NCI-H2107 treated with DMSO at 0.1 percent for 48 hours (cell line): ENCODE results near the gene CCDC40.
A peak's percentile ranks its signal among the peaks of the same experiment; 100 is the strongest.
"Not testable (repeated sequence)": the region's sequence is repeated elsewhere in the genome, so short reads cannot be mapped to it uniquely, and the experiment has no call there.

Experiments
- DNase-seq: peaks from one replicate; lab custom pipeline; 2025; ENCODE audit not compliant: unreplicated experiment; lab: John Stamatoyannopoulos, UW

CCDC40 gene, protein sequence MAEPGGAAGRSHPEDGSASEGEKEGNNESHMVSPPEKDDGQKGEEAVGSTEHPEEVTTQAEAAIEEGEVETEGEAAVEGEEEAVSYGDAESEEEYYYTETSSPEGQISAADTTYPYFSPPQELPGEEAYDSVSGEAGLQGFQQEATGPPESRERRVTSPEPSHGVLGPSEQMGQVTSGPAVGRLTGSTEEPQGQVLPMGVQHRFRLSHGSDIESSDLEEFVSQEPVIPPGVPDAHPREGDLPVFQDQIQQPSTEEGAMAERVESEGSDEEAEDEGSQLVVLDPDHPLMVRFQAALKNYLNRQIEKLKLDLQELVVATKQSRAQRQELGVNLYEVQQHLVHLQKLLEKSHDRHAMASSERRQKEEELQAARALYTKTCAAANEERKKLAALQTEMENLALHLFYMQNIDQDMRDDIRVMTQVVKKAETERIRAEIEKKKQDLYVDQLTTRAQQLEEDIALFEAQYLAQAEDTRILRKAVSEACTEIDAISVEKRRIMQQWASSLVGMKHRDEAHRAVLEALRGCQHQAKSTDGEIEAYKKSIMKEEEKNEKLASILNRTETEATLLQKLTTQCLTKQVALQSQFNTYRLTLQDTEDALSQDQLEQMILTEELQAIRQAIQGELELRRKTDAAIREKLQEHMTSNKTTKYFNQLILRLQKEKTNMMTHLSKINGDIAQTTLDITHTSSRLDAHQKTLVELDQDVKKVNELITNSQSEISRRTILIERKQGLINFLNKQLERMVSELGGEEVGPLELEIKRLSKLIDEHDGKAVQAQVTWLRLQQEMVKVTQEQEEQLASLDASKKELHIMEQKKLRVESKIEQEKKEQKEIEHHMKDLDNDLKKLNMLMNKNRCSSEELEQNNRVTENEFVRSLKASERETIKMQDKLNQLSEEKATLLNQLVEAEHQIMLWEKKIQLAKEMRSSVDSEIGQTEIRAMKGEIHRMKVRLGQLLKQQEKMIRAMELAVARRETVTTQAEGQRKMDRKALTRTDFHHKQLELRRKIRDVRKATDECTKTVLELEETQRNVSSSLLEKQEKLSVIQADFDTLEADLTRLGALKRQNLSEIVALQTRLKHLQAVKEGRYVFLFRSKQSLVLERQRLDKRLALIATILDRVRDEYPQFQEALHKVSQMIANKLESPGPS

DNA sequence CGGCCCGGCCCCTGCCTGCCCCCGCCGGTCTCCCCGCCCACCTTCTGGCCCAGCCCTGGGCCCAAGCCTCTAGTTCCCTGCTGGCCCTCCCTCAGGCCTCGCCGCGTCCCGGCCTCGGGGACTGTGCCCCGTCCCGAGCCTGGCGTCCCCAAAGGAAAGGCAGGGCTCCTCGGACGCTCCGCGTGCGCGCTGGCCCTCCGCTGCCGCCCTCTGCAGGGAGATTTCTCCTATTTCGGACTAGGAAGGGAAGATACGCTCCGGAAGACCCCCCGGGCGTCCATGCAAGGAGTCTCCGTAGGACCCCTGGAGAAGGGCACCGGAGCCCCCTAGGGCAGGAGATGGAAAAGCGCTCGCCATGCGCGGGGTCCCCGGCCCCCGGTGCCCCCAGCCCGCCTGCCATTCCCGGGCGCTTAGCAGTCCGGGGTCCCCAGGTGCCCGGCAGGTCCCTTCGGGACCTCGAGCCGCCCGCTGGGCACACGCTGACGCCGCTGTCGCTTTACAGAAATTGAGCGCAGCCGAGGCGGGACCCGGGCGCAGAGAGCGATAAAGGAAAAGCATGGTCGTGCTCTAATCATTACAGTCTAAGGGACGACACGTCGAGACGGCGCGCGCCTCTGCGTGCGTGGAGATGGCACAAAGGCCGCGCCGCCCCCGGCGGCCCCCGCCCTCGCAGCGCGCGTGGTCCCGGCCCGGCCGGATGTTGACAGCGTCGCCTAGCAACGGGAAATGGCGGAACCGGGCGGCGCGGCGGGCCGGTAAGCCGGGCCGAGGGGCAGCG, at the start of gene CCDC40:
Gene CCDC40, plus strand, starts transcription at position 706 of the 778 bp plus-strand sequence. Its CDS starts 21 bp downstream, at position 727.
- peak; percentile 31 for DNase-seq

DNA sequence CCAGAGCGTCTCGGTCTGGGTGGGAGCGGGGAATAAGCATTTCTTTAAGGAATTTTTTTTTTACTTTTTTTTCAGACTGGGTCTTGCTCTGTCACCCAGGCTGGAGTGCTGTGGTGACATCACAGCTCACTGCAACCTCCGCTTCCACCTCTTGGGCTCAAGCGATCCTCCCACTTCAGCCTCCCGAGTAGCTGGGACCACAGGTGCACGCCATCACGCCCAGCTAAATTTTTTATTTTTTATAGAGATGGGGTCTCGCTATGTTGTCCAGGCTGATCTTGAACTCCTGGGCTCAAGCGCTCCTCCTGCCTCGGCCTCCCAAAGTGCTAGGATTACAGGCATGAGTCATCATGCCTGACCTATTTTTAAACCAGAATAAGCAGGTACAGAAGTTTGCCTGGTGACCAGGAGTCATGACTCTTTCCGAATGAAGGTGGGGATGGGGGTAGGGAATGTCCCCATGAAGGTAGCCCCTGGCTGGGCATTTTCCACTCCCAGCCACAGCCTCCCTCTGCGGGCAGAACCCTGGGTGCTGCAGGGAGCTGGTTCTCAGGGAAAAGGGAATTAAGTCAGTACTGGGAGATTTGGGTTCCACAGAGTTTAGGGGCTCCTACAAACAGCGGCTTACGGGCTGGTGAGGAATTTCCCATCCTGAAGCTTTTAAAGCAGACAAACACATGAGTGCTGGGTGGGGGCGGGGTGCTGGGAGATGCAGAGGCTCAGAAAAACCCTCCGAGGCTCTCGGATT, 49.1 kb upstream of the CCDC40 start:
- DNase-seq = no peak

DNA sequence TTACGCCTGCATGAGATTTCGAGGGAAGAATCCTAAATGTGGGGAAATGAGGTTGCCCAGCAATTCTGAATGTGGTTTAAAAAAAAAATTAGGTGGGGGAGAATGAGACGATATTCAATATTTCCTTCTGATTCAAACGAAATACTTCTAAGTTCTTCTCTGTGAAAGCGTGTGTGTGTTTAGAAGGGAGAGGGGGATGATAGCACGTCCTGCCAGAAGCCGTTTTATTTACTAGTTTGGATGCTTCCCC, 48.6 kb upstream of the CCDC40 start:
- no peak for DNase-seq

DNA sequence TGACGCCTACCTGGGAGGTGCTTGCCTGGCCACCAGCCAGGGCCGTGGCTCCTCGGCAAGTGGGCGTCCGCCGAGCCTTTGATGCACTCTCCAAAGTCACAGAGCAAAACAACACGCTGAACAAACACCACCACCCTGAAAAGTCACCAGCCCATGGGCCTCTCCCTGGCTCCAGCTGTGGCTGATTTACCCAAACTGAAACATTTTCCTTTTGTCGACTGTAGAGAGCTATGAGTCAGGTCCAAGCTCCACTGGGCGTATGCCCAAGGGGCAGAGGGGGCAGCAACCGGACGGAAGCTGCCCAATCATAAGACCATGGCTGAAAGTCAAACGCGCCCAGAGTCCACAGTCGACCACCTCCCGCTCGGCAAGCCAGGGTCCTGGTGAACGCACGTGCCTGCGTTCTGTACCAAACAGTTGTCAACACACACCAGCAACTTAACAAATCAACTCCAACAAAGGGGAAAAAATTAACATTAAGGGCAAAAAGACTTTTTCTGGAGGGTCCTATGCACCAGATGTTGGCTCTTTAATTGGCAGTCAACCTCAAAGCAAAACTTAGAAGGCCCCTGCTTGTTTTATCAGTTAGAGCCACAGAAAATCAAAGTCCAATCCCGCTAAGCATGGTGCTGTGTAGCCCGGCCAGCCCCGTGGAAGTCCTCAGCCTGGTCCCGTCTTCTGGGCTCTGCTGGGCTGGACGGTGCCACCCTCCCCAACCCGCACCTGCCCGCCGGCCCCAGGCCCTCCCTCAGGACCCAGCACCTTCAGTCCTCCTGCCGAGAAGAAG, 48.1 kb upstream of the CCDC40 start:
- DNase-seq = peak; percentile 53

DNA sequence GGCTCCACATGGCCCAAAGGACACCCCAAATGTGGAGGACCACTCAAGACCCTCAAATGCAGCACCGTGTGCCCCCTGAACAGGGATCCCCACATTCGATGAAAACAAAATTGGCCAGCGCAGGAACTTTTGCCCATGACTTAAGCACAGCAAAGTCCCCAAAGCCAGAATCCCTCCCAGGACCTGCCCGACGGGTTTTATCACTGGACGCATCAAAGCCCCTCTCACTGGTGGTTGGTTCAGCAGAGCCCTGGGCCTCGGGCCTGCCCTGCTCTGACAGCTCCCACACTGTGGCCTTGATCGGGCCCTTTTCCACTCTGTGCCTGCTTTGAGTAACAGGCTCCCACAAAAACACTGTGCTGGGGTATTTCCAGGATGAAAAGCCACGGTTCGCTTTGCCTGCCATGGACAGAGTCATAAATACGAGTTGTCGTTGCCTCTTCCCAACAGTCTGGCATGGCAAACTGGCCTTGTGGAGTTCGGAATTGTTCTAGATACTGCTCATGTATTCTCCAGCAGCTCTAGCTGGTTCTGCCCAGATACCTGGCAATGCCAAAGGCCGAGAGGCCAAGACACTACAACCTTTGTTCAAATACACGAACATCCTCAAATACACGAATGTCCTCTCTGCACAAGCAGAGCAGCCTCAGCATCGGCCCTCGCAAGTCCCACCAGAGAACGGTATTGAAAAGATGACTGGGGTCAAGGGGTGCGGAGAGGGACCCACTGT, 47.2 kb upstream of the CCDC40 start:
- DNase-seq = no peak

DNA sequence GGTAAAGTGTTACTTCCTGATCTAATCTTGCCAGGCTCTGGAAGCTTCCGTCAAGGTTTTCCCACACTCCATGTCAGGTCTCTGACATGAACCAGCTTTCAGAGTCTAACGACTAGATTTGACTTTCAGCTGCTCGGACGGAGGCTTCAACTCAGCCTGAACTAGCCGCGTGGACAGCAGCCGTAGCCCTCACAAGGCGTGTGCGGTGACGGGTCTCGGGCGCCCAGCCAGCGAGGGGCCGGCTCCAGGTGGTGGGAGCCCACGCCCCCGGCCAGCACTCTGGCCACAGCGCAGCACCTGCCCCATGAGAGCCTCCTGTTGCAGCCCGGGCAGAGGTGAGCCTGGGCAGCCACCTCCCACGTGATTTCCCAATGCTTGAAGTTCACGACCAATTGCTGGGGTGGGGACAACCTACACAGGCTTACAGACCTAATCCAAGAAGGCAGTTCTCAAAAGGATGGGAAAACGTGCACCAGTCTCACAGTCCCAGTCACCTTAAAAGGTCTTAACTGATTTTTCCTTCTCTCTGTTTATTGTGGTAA, 46.3 kb upstream of the CCDC40 start:
- DNase-seq = no peak

DNA sequence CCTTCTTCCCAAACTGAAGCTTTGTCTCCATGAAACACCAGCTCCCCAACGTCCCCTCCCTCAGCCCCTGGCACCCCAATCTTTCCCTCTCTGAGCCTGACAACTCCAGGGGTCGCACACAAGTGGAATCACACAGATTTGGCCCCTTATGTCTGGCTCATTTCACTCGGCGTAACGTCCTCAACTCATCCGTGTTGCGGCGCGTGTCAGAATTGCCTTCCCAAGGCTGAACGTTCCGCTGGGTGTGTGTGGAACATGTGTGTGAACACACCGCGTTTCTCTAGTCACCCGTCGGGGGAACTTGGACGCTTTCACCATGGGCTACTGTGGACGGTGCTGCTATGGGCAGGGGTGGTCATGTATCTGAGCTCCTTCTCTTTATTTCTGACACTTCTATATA, 45.7 kb upstream of the CCDC40 start:
- DNase-seq = no peak

DNA sequence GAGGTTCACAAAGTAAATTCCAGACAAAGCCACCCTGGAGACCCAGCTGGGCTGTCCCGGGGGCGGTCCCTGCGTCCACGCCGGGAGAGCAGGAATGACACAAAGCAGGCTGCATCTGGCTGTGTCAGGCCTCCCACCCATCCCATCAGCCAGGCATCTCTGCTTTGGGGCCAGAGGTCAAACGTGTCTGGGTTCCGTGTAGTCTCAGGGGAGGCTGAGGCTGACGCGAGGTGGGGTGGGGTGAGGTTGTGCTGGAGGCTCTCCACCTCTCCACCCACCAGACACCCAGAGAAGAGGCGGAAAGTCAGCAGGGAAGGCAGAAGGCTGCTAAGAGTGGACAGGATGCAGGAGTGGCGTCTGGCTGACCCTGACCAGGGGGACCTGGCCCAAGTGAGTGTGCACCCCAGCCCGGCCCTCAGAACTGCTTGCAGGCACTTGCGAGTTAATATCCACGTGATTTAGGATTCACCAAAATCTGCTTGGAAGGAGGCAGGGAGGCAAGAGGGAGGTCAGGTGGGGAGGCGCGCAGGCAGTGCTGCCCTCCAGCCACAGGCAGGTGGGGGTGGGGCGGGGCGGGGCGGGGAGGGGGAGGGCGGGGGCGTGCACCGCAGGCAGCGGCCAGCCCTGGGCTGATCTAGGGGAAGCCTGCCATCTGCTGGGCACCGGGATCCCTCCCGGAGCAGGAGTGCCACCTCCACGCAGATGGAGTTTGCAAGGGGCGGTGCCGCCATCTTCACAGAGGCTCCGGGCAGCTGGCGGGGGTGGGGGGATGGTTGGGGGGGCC, 45.1 kb upstream of the CCDC40 start:
- peak; percentile 57 for DNase-seq

DNA sequence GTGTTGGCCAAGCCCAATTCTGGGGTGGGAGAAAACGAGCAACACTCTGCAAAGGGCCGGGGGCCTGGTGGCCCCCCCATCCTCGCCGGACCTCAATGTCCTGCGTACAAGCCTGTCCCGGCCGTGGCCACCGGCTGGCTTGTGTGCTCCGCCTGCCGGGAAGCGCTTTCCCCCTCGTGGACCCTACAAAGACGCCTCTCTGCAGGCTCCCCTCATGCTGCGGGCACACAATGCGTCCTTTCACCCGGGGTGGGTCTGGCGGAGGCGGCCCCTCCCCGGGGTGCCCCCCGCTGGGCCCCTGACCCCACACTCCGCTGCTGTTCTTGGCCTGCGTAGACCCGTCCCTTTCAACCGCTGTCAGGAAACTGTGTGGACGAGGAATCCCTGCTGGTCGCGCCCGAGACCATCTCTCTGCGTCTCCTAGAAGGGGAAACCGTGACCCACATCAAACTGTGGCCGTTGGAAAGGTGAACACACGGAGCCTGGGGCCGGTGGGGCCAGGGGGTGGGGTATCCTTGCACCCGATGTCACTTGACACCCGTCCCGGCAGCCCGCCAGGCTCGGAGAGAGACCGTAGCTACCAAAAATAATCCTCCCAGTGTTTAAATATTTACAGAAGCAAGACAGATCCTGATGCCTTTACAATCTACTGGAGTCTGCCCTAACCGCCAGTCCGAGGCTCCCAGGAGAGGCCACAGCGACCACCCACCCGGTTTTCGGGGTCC, 44.4 kb upstream of the CCDC40 start:
- peak; percentile 55 for DNase-seq

DNA sequence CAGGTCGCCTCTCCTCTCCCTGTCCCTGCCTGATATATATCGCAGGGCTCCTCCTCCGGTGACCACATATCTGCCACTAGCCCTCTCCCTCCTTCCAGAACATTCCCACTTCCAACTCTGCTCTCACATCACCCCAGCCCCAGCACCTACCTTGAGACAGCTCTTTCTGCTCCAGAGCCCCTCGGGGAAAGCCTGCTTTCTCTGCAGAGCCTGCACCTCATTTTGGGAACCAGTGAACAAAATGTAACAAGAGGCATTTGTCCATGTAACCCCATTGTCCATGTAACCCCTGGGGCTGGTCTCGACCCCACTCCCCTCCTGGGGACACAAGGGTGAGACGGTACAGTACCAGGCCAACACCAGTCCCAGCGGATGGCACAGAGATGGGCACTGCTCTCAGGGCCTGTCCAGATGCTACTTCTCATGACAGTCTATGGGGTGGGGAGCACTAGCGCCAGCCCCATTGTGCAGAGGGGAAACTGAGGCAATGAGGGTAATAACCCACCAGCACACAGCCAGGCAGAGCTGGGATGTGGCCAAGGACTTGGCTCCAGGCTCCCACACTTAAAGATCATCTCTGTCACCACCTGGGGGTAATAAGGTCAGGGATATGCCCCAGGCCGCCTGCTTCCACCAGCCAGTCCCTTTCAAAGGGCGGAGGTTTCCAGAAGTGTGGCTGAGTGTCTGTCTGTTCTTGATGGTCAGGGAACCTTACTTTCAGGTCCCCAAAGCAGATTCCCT, 43.6 kb upstream of the CCDC40 start:
- peak; percentile 31 for DNase-seq

DNA sequence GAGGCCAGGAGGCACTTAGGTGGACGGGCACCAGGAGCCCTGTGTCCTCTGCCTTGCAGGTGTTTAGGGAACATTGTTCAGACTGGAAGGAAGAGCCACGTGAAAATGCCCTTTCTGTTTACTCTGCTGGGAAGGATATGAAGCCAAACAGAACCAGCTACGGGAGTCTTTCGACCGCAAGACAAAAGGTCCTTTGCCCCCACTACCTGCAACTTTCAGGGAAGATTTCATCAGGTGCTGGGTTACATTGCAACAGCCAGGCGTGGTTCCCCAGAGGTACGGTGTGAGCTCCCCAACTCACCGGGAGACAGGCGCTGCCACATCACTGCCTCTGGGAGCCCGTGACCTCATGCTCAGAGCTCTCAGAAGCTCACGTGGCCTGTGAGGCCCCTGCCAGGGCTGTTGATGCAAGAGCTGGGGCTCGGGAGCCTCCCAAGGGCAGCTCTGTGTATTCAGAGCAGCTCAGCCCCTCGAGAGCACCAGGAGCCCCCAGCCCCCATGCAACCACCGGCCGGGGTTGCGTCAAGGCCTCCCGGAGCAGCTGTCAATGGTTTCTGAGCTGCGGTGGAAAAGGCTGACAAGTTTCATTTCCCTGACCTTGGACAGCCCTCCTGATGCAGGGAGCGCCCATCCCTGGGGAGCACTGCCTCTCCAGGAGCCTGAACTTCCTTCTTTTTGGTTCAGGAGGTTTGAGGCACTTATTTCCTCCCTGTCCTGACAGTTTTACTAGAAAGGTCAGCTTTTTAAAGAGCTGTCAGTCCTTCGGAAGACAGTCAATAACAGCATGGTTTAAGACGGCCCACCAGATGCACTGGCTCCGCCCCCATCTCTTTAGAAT, 42.8 kb upstream of the CCDC40 start:
- DNase-seq = peak; percentile 87

DNA sequence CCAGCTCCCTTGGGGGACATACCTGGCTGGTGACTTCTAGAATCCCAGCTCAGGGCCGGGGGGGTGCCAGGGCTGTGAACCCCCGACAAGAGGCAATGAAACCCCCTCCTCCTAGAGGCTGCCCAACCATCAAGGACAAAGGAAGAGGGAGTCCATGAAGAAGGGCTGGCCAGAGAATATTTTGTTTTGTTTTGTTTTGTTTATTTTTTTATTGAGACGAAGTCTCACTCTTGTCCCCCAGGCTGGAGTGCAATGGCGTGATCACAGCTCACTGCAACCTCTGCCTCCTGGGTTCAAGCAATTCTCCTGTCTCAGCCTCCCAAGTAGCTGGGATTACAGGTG, 42.2 kb upstream of the CCDC40 start:
- DNase-seq = not testable (repeated sequence)

DNA sequence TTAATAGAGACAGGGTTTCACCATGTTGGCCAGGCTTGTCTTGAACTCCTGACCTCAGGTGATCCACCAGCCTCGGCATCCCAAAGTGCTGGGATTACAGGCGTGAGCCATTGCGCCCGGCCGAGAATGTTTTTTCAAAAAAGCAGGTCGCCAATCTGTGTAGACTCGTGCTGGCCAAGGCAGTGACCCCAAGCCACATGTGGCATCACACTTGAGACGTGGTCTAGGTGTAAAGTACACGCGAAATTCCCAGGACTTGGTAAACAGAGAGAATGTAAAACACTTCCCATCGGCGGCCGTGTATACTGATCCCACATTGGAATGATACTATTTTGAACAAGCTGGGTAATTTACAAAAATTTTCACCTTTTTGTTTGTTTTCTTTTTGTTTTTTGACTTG, 41.8 kb upstream of the CCDC40 start:
- DNase-seq = no peak

DNA sequence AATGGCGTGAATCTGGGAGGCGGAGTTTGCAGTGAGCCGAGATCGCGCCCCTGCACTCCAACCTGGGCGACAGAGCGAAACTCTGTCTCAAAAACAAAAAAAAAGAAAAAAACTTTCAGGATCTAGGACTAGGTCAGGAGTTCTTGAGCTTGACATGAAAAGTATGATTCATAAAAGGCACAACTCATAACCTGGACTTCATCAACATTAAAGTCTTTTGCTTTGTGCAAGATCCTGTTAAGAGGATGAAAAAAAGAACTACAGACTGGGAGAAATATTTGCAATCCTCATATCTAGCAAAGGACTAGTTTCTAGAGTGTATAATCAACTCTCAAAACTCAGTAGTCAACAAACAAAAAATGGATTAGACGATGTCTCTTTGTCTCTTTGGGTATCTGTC, 40.7 kb upstream of the CCDC40 start:
- DNase-seq = no peak

DNA sequence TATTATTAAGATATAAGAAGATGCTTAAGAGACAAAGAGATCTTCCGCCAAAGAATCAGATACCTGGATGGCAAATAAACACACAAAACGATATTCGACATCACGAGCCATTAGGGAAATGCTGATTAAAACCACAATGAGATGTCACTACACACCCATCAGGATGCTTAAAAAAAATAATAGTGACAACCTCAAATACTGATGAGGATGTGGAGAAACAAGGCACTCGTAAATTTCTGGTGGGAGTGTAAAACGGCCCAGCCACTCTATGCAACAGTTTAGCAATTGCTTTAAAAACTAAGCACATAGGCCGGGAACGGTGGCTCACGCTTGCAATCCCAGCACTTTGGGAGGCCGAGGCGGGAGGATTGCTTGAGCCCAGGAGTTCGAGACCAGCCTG, 40.2 kb upstream of the CCDC40 start:
- DNase-seq = no peak
